GM12874 (cell line): ENCODE data around the gene CACNB2.

Source experiments
- CTCF ChIP-seq: IDR thresholded peaks from 2 replicates; pipeline ENCODE4 v1.5.1; 2011; ENCODE audit warnings: low read depth, mild to moderate bottlenecking, control low read depth, low read length, moderate library complexity; ENCODE audit not compliant: insufficient read depth

CACNB2 gene

GRCh38 chr10:18474118-18474455 lies 333.9 kb downstream of the CACNB2 start:
- no peak for TF ChIP-seq CTCF

- TF ChIP-seq CTCF: no peak
These were observed 335.9 kb downstream of the CACNB2 start for GRCh38 chr10:18476076-18476647.

- TF ChIP-seq CTCF: no peak
These were observed 338.1 kb downstream of the CACNB2 start for GRCh38 chr10:18478354-18478753.

DNA sequence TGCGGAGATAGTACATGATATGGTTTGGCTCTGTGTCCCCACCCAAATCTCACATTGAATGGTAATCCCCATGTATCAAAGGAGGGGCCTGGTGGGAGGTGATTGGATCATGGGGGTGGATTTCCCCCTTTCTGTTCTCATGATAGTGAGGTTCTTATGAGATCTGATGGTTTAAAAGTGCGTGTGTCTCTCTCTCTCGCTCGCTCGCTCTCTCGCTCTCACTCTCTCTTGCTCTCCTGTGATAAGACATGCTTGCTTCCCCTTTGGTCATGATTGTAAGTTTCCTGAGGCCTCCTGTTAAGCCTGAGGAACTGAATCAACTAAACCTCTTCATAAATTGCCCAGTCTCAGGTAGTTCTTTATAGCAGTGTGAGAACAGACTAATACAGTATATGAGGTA lies 339.3 kb downstream of the CACNB2 start:
- TF ChIP-seq CTCF: no peak

DNA sequence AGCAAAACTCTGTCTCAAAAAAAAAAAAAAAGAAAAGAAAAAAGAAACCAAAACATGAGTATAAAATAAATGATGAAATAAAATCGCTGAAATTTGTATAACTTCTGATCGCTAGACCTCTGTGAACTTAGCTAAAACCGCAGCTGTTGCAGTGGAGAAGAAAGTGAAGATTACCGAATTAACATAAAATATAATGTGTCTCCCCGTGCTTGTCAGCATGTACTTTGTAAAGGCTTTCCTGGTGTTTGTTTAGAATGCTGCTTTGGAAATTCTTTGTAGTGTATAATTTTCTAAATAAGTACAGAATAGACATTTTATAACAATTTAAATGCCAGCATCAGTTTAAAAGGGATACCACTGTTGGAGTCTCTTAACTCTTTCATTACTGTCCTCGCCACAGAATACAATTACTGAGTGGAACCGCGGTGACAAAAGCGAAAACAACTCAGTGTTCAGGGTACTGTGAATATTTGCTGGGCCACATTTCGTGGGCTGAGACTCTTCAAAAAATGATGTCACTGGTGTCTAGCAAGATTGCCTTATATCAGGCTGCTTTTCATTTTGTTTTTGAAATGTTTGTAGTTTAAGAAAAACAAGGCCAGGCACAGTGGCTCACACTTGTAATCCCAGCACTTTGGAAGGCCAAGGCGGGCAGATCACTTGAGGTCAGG lies 343.4 kb downstream of the CACNB2 start:
- no peak for TF ChIP-seq CTCF

- no peak for TF ChIP-seq CTCF
These were observed 346.2 kb downstream of the CACNB2 start for GRCh38 chr10:18486438-18486837.

GRCh38 chr10:18490755-18491154 lies 350.5 kb downstream of the CACNB2 start:
- TF ChIP-seq CTCF: no peak
